GM23338 (cell line): ENCODE measurements around the gene GRIK4. TPM values are rescaled to one million over a fixed set of nuclear protein-coding genes. Genes with fewer than 3 reads are reported as not detected.
"Not testable (repeated sequence)": the region's sequence is repeated elsewhere in the genome, so short reads cannot be mapped to it uniquely, and the experiment has no call there.

Experiments
- ATAC-seq: fragments of 200-7000 bp; cut with Tn5 transposase; 3 replicates; pipeline ENCODE4 v1.9.1; 2020
- DNase-seq: peaks from one replicate; pipeline ENCODE4 v3.0.0-alpha.2; 2015; ENCODE audit warnings: low spot score
- H2AFZ ChIP-seq: fragments of 200-600 bp; sonication (generic); 2 replicates; pipeline ENCODE4 v1.8.0; 2016; ENCODE audit warnings: antibody characterized with exemption, mild to moderate bottlenecking, moderate library complexity
- H3F3A ChIP-seq: fragments of 200-600 bp; sonication (generic); replicated peaks from 2 replicates; pipeline ENCODE4 v1.8.0; 2017; ENCODE audit warnings: antibody characterized with exemption, mixed run types, low read depth
- H3K27ac ChIP-seq: fragments of 200-600 bp; sonication (generic); 2 replicates; pipeline ENCODE4 v1.6.1; 2016; ENCODE audit warnings: low read depth
- H3K27me3 ChIP-seq: fragments of 200-600 bp; sonication (generic); 2 replicates; pipeline ENCODE4 v1.8.0; 2016; ENCODE audit warnings: mild to moderate bottlenecking, mixed run types, moderate library complexity; ENCODE audit not compliant: insufficient read depth
- H3K36me3 ChIP-seq: fragments of 200-600 bp; sonication (generic); 2 replicates; pipeline ENCODE4 v1.8.0; 2016; ENCODE audit warnings: mild to moderate bottlenecking; ENCODE audit not compliant: insufficient read depth
- H3K4me1 ChIP-seq: fragments of 200-600 bp; sonication (generic); 2 replicates; pipeline ENCODE4 v1.8.0; 2016; ENCODE audit warnings: mild to moderate bottlenecking, moderate library complexity; ENCODE audit not compliant: insufficient read depth
- H3K4me2 ChIP-seq: fragments of 200-600 bp; sonication (generic); 2 replicates; pipeline ENCODE4 v1.7.1; 2017; ENCODE audit warnings: mixed run types
- H3K4me3 ChIP-seq: fragments of 200-600 bp; sonication (generic); 2 replicates; pipeline ENCODE4 v1.6.1; 2016; ENCODE audit warnings: mixed run types
- H3K79me2 ChIP-seq: fragments of 200-600 bp; sonication (generic); replicated peaks from 2 replicates; pipeline ENCODE4 v1.8.0; 2017; ENCODE audit warnings: mild to moderate bottlenecking; ENCODE audit not compliant: insufficient read depth
- H3K9me2 ChIP-seq: fragments of 200-600 bp; sonication (generic); 2 replicates; pipeline ENCODE4 v1.8.0; 2017; ENCODE audit not compliant: insufficient read depth
- H4K20me1 ChIP-seq: fragments of 200-600 bp; sonication (generic); replicated peaks from 2 replicates; pipeline ENCODE4 v1.8.0; 2017; ENCODE audit warnings: mild to moderate bottlenecking; ENCODE audit not compliant: insufficient read depth
- H3K27ac Mint-ChIP-seq: 2 replicates; pipeline ENCODE4 v1.8.0; 2020; ENCODE audit warnings: inconsistent platforms, mild to moderate bottlenecking, moderate library complexity, mixed read lengths
- H3K27me3 Mint-ChIP-seq: 3 replicates; pipeline ENCODE4 v1.8.0; 2022; ENCODE audit warnings: low read depth, mild to moderate bottlenecking, moderate library complexity, mixed read lengths, inconsistent platforms; ENCODE audit not compliant: insufficient read depth, poor library complexity
- H3K36me3 Mint-ChIP-seq: 3 replicates; pipeline ENCODE4 v1.8.0; 2021; ENCODE audit warnings: low read depth, mild to moderate bottlenecking, inconsistent platforms, moderate library complexity, mixed read lengths
- H3K4me1 Mint-ChIP-seq: 3 replicates; pipeline ENCODE4 v1.8.0; 2020; ENCODE audit warnings: mild to moderate bottlenecking, inconsistent platforms, mixed read lengths
- H3K4me3 Mint-ChIP-seq: 3 replicates; pipeline ENCODE4 v1.8.0; 2021; ENCODE audit warnings: moderate library complexity, mild to moderate bottlenecking, inconsistent platforms, mixed read lengths
- H3K9me3 Mint-ChIP-seq: 3 replicates; pipeline ENCODE4 v1.8.0; 2020; ENCODE audit warnings: moderate library complexity, mild to moderate bottlenecking, inconsistent platforms, mixed read lengths
- CREB1 ChIP-seq: fragments of 250-450 bp; sonication (Bioruptor Pico); IDR thresholded peaks from 2 replicates; pipeline ENCODE4 v1.5.0; 2020; ENCODE audit warnings: low read depth, mild to moderate bottlenecking, moderate library complexity
- ETS1 ChIP-seq: IDR thresholded peaks from 2 replicates; pipeline ENCODE4 v1.6.1; 2016; ENCODE audit warnings: antibody characterized with exemption
- EZH2 ChIP-seq: fragments of 200-600 bp; sonication (generic); IDR thresholded peaks from one replicate; pipeline ENCODE4 v1.8.0; 2017; ENCODE audit warnings: antibody characterized with exemption, mild to moderate bottlenecking, low read depth; ENCODE audit not compliant: unreplicated experiment
- JUNB ChIP-seq: IDR thresholded peaks from one replicate; pipeline ENCODE4 v1.6.1; 2016; ENCODE audit warnings: antibody characterized with exemption; ENCODE audit not compliant: unreplicated experiment
- POLR2AphosphoS5 ChIP-seq: IDR thresholded peaks from 2 replicates; pipeline ENCODE4 v1.6.1; 2016; ENCODE audit warnings: antibody characterized with exemption, low read depth
- REST ChIP-seq: IDR thresholded peaks from one replicate; pipeline ENCODE4 v1.6.1; 2018; ENCODE audit warnings: antibody characterized with exemption; ENCODE audit not compliant: unreplicated experiment
- ZNF331 ChIP-seq: fragments of 250-450 bp; sonication (Bioruptor Pico); IDR thresholded peaks from 2 replicates; pipeline ENCODE4 v1.5.0; 2020; ENCODE audit warnings: low read depth, mild to moderate bottlenecking, moderate library complexity
- polyA plus RNA-seq: library from polyadenylated mRNA; unstranded; fragments of >200 nt; fragmentation: Nextera tagmentation; extraction: Ambion mirVana; gene quantifications from 2 replicates; pipeline ENCODE4 v1.2.1, GENCODE V29; 2016
- total RNA-seq: library from RNA; depleted of rRNA; stranded (reverse); fragments of >200 nt; shearing (Covaris generic); gene quantifications from 2 replicates; pipeline ENCODE4 v1.2.3, GENCODE V29; 2014

GRIK4 gene
- total and polyA plus RNA-seq, 2 experiments from 2014 or later, result 0.63 to 2.2 TPM

DNA sequence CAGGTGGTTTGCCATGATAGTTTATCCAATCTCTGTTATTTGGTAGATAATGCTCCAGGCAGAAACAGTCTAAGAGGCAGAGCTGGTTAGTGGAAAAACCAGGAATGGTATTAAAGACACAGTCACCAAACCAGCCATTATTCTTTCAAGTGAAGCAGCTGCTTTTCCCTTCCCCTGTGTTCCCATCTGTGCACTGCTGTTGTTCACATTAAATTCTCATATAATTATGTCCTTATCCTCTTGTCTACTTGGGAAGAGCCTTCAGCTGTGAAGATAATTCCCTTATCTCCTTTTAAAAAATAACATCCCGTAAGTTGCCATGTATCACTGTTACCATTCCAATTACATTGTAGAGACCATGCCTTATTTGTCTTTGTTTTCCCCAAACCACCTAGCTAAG is 507.2 kb downstream of the GRIK4 start:
- no peaks in the 10 kb centered on the region for H4K20me1 ChIP-seq
- H3K79me2 ChIP-seq, result no peaks in the 10 kb centered on the region
- no peaks in the 10 kb centered on the region for H3K4me1 ChIP-seq
- no peaks in the 10 kb centered on the region for H3K27me3 ChIP-seq
- no peaks in the 10 kb centered on the region for H3K9me3 Mint-ChIP-seq
- no peak overlapping the region for H3K27ac ChIP-seq
- H3K4me2 ChIP-seq, result no peak overlapping the region
- ATAC-seq (no peak), DNase-seq (no peak)
- H3K4me1 Mint-ChIP-seq, result no peaks in the 10 kb centered on the region; the same call in 2 of the 3 replicates
- H3K4me3 Mint-ChIP-seq, result no peak overlapping the region
- H3K9me2 ChIP-seq, result no peaks in the 10 kb centered on the region
- H3K27me3 Mint-ChIP-seq, result peaks cover 1% of the 10 kb centered on the region
- H3F3A ChIP-seq, result no peaks in the 10 kb centered on the region
- TF ChIP-seq REST, result no peak
- TF ChIP-seq CREB1 (CRISPR knock-in tag), result no peak
- no peak for TF ChIP-seq EZH2
- TF ChIP-seq JUNB, result no peak
- no peaks in the 10 kb centered on the region for H3K36me3 ChIP-seq
- no peak overlapping the region for H3K27ac Mint-ChIP-seq
- H3K4me3 ChIP-seq, result no peak overlapping the region
- H3K36me3 Mint-ChIP-seq, result no peaks in the 10 kb centered on the region
- H2AFZ ChIP-seq, result no peak overlapping the region

DNA sequence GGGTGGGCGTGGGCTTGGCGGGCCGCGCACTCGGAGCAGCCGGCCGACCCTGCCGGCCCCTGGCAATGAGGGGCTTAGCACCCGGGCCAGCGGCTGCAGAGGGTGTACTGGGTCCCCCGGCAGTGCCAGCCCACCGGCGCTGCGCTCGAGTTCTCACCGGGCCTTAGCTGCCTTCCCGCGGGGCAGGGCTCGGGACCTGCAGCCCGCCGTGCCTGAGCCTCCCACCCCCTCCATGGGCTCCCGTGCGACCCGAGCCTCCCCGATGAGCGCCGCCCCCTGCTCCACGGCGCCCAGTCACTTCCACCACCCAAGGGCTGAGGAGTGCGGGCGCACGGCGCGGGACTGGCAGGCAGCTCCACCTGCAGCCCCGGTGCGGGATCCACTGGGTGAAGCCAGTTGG is 510.2 kb downstream of the GRIK4 start:
- not testable (repeated sequence) for H3K27ac Mint-ChIP-seq, H3K9me3 Mint-ChIP-seq, H2AFZ ChIP-seq

GRCh38 chr11:121023848-121024751 is 512.6 kb downstream of the GRIK4 start, which contains the start of gene TBCEL:
TSS of gene TBCEL (plus strand) at chr11:121024102. CDS start at chr11:121045691, 21,589 bp downstream.
- Mint-ChIP-seq H3K9me3 (no peaks in the 10 kb centered on the region), H3K36me3 (no peaks in the 10 kb centered on the region), H3K27ac (peak within 1 kb of the TSS; percentile 83), H3K27me3 (peaks cover 4% of the 10 kb centered on the region), H3K4me3 (peak within 1 kb of the TSS; percentile 83), H3K4me1 (peaks cover 14% of the 10 kb centered on the region)
- H3K79me2 ChIP-seq, result peaks cover 43% of the 10 kb centered on the region
- H3K27ac ChIP-seq, result no peak within 1 kb of the TSS
- H3F3A ChIP-seq, result no peaks in the 10 kb centered on the region
- H3K27me3 ChIP-seq, result no peaks in the 10 kb centered on the region
- H4K20me1 ChIP-seq, result peaks cover 10% of the 10 kb centered on the region; the same call in 1 of the 2 replicates
- H3K9me2 ChIP-seq, result no peaks in the 10 kb centered on the region
- peak; percentile 78 for TF ChIP-seq CREB1 (CRISPR knock-in tag)
- no peak for TF ChIP-seq ZNF331 (CRISPR knock-in tag)
- TF ChIP-seq ETS1, result peak; percentile 52; the same call in 1 of the 2 replicates
- no peak for TF ChIP-seq JUNB
- TF ChIP-seq POLR2AphosphoS5, result peak; percentile 65
- H3K4me1 ChIP-seq, result peaks cover 5% of the 10 kb centered on the region
- DNase-seq (peak; percentile 97), ATAC-seq (peak; percentile 95)
- H3K36me3 ChIP-seq, result no peaks in the 10 kb centered on the region
- H3K4me2 ChIP-seq, result peak within 1 kb of the TSS; percentile 98
- peak within 1 kb of the TSS; percentile 97; the same call in 1 of the 2 replicates for H2AFZ ChIP-seq
- peak within 1 kb of the TSS; percentile 87 for H3K4me3 ChIP-seq

More for the DNA sequence above, 510.2 kb downstream of the GRIK4 start:
- not testable (repeated sequence) for H3K36me3 ChIP-seq, H3K4me1 ChIP-seq, H3K9me2 ChIP-seq, H3K4me3 ChIP-seq, H4K20me1 ChIP-seq, H3K4me2 ChIP-seq, H3K4me3 Mint-ChIP-seq, H3K27me3 ChIP-seq, DNase-seq, H3K27ac ChIP-seq, ATAC-seq, H3F3A ChIP-seq, H3K27me3 Mint-ChIP-seq, H3K36me3 Mint-ChIP-seq
- peaks cover 26% of the 10 kb centered on the region for H3K79me2 ChIP-seq
- H3K4me1 Mint-ChIP-seq, result peaks cover 14% of the 10 kb centered on the region
